NCI-H460 (cell line): ENCODE data around the gene SDHB. TPM values are rescaled to one million over a fixed set of nuclear protein-coding genes. Genes with fewer than 3 reads are reported as not detected.

Experiments used
- DNase-seq: peaks from one replicate; pipeline ENCODE4 v3.0.0-alpha.2; 2016; ENCODE audit warnings: low read depth; ENCODE audit errors: extremely low read depth
- polyA plus RNA-seq: library from polyadenylated mRNA; depleted of rRNA; stranded (reverse); fragments of >200 nt; gene quantifications from 2 replicates; pipeline ENCODE4 v1.2.3, GENCODE V29; 2014; cell fraction: nucleus; rRNA removed
- total RNA-seq: library from RNA; depleted of rRNA; stranded (reverse); fragments of >200 nt; shearing (Covaris generic); gene quantifications from 2 replicates; pipeline ENCODE4 v1.2.3, GENCODE V29; 2014; rRNA removed

SDHB gene
- 233 and 251 TPM in 2 replicates for total RNA-seq
- 197 and 284 TPM in 2 replicates for polyA plus RNA-seq

GRCh38 chr1:17053685-17054410 lies at the start of gene SDHB:
TSS of gene SDHB (minus strand) at chr1:17054032. CDS start at chr1:17054019, 13 bp downstream.
- peak; percentile 97 for DNase-seq

DNA sequence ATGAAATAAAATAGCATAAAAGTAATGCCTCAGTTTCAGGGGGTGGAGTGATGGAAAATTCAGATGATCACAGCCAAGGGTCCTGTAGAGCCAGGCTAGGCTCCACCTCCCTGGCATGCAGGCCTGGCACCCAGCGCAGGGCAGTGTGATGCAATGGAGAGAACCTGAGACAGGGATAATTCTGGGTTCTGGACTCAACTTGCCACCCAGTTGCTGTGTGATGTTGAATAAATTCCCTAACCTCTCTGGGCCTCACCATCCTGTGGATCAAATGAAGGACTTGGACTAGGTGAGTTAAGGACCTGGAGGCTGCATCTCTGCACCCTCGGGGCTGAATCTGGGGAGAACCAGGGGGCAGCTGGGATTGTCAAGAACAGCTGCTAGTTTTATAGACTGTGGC lies 48.4 kb upstream of the SDHB start:
- no peak for DNase-seq

GRCh38 chr1:17101261-17101660 lies 47.4 kb upstream of the SDHB start:
- DNase-seq, result no peak

GRCh38 chr1:17099616-17100340 lies 45.9 kb upstream of the SDHB start:
- no peak for DNase-seq

DNA sequence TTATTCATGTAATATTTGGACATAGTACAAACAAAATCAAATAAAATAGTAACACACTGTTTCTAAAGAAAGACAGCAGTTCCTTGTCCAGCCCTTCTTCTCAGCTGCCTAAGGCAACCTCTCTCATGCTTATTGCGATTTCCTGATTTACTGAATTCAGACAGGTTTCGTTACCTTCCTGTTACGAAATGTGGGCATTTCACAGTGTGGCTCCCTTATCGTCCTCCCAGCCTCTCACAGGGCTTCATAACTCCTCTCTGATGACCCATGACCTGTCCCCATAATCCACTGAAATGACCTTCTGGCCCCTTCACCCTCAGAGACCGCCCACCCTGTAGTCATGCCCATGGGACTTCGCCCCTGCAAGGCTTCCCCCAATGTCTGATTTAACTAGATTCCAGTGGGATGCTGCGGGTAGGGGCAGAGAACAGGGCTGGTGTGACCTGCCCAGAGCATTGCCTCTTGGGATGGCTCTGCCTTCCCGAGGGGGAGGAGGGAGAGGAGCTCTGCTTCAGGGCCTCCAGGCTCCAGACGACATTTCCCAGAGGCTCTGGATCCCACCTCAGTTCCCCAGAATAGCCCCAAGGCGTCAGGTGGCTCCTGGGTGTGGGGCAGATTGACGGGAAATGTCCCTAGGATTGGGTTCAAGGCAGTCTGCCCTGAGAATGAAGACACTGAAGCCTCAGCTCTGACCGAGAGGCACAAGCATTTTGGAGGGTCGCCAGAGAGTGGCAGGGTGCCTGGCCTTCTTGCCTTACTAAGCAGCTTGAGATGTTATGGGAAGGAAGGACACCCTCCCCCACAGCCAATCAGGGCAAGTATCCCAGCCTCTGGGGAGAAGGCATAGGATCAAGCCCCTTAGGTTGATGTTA lies 44.9 kb upstream of the SDHB start:
- no peak for DNase-seq

DNA sequence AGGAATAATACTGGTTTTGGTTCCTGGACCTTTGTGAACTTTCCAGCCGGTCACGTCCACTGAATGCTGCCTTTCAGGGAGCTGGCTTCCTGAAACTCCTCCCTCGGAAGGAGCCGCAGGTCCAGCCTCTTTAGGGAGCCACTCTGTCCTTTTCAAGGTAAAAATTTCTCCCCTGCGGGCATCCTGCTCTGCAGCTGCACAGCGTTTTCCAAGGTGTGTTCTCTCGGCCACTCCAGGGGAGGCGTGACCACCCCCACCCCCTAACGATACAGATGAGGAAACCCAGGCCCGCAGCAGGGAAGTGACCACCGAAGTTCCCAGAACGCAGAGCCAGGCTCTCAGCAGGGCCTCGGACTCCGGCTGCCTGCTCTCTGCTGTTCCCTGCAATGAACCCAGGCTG lies 44.0 kb upstream of the SDHB start:
- DNase-seq, result no peak

- DNase-seq, result no peak
Measured at GRCh38 chr1:17097147-17097546, 43.3 kb upstream of the SDHB start.

GRCh38 chr1:17096584-17096983 lies 42.8 kb upstream of the SDHB start:
- DNase-seq, result no peak

- DNase-seq, result no peak
Measured at GRCh38 chr1:17095141-17095540, 41.3 kb upstream of the SDHB start.

GRCh38 chr1:17094664-17095063 lies 40.8 kb upstream of the SDHB start:
- DNase-seq, result no peak

- no peak for DNase-seq
Measured at GRCh38 chr1:17093822-17094393, 40.1 kb upstream of the SDHB start.

GRCh38 chr1:17091252-17091651 lies 37.4 kb upstream of the SDHB start:
- DNase-seq, result no peak

DNA sequence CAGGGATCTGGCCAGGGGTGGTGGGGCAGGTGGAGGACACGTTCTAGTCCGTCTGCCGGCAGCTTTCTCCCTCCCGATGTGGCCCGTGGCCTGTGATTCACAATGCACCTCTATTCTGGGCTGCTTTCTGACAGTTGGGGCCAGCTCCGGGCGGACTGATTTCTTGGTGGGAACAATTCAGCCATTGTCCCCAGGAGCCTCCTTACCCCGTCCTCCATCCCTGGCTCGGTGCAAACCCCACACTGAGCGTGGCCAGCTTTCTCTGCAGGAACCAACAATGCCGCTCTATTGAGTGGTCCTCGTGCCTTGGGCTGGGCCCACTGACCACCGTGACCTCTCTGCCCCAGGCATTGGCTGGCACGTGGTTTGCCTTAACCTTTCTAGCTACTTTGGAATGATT lies 35.7 kb upstream of the SDHB start:
- DNase-seq, result no peak

DNA sequence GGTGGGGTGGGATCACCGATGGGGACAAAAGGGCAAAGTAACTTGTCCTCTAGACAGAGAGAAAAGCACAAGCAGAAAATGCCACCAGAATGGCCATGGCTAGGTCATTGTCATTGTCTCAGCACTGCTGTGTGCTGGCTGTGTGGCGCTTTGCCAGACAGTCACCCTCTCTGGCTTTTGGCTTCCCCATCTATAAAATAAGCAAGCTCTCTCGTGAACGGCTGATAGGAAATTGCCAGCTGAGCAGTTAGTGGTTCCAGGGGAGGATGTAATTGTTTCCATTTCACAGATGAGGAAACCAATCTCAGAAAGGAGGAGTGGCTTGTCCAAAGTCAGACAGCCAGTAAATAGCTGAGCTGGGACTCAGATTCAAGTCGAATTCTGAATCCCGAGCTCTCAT lies 32.9 kb upstream of the SDHB start:
- DNase-seq, result no peak

DNA sequence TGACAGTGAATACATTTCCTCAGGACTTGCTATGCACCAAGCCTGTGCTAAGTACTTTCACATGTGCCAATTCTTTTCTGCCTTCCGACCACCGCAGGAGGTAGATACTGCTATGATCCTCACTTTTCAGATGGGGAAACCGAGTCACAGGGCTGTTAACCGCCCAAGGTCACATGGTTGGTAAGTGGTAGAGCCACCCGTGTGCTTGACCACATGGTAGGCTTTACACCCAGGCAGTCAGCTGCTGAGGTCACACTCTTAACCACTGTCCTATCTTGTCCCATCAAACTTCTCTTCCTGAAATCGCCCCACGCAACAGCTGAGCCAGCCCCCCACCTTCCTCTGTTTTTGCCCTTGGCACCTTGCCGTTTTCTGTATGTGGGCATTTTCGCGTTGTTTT lies 31.0 kb upstream of the SDHB start:
- no peak for DNase-seq

DNA sequence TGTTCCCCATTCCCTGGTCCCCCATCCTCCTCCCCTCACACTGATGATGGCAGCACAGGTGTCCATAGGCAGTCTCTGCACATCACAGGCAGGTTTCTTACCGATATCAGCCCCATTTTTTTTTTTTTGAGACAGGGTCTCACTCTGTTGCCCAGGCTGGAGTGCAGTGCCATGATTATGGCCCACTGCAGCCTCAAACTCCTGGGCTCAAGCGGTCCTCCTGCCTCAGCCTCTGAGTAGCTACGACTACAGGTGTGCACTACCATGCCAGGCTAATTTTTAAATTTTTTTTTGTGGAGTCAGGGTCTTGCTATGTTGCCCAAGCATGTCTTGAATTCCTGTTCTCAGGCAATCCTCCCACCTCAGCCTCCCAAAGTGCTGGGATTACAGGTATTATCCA lies 28.9 kb upstream of the SDHB start:
- DNase-seq, result no peak

- no peak for DNase-seq
Measured at GRCh38 chr1:17081439-17081838, 27.6 kb upstream of the SDHB start.

- no peak for DNase-seq
Measured at GRCh38 chr1:17080880-17081279, 27.0 kb upstream of the SDHB start.

- no peak for DNase-seq
Measured at GRCh38 chr1:17080085-17080759, 26.4 kb upstream of the SDHB start.
